Stimulated activated CD8-positive, alpha-beta memory T cell treated with anti-CD3 and anti-CD28 coated beads, Interleukin-7, amount 100 ng/mL, for 24 hours (primary cell): ENCODE results near the gene VARS2.
A peak's percentile ranks its signal among the peaks of the same experiment; 100 is the strongest.
"Not testable (repeated sequence)": the region's sequence is repeated elsewhere in the genome, so short reads cannot be mapped to it uniquely, and the experiment has no call there.

Experiments used
- DNase-seq: peaks from one replicate; pipeline ENCODE4 v3.0.0-alpha.2; 2020; ENCODE audit warnings: low read depth

The VARS2 gene

GRCh38 chr6:30914076-30914853, at the start of gene VARS2:
Gene VARS2 (plus strand): TSS chr6:30914238. CDS start chr6:30914837, 599 bp downstream.
- peak; percentile 66 for DNase-seq

DNA sequence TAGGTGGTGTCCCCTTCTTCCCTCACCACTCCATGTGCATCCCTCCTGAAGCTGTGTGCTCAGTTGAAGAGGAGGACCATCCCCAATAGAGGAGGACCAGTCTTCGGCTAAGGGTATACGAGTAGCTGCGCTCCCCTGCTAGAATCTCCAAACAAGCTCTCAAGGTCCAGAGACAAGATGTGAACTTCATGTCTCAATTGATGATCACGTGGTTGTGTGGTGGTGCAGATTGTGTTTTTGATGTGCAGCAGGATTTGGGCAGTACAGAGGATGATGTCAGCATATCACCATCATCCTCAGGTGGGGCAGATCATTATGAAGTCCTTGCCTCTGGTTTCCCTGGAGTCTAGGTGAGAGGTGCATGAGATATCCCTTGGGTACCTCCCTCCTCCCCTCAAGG, 49.7 kb upstream of the VARS2 start:
- no peak for DNase-seq

- not testable (repeated sequence) for DNase-seq
Observed at GRCh38 chr6:30869241-30869749, 44.7 kb upstream of the VARS2 start.

- DNase-seq: no peak
Observed at GRCh38 chr6:30870546-30870945, 43.5 kb upstream of the VARS2 start.

GRCh38 chr6:30871592-30872183, 42.4 kb upstream of the VARS2 start:
- no peak for DNase-seq

- no peak for DNase-seq
Observed at GRCh38 chr6:30873137-30873640, 40.8 kb upstream of the VARS2 start.

DNA sequence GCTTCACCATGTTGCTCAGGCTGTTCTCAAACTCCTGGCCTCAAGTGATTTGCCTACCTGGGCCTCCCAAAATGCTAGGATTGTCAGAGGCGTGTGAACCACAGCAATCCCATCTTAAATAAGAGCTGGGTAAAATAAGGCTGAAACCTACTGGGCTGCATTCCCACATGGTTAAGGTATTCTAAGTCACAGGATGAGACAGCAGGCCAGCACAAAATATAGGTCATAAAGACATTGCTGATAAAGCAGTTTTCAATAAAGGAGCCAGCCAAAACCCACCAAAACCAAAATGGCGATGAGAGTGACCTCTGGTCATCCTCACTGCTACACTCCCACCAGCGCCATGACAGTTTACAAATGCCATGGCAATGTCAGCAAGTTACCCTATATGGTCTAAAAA, 40.2 kb upstream of the VARS2 start:
- not testable (repeated sequence) for DNase-seq

DNA sequence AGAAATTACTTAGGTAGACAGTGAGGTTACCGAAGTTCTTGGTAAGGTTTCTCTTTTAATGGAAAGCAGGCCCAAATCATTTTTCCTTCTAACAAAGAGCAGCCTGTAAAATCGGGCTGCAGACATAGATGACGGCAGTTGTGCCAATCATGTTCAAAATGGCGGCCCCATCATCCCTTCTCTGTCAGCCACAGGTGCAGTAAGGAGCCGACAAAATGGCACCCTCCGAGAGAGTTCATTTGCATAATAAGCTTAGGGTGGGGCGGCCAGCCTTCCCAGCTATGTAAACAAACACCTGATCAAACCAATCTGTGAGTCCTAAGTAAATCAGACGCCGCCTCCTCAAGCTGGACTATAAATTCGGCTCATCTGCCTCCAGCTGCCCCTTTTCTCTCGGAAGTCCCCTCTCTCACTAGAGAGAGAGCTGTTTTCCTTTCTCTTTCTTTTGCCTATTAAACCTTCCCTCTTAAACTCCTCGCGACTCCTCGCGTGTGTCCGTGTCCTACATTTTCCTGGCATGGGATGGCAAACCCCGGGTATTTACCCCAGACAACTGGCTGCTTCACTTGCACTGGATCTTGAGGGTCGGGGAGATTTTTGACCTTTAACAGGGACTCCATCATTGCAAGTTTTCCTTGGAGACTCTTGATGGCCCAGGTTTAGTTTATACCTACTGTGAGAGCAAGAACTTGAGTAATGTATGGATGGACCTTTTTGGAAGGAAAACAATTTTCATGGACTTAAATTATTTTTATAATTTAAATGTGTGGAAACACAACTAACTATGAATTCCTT, 38.6 kb upstream of the VARS2 start:
- no peak for DNase-seq

GRCh38 chr6:30876039-30876730, 37.9 kb upstream of the VARS2 start:
- no peak for DNase-seq

- peak; percentile 45 for DNase-seq
Observed at GRCh38 chr6:30877419-30878262, 36.4 kb upstream of the VARS2 start.

- DNase-seq: no peak
Observed at GRCh38 chr6:30879684-30880427, 34.2 kb upstream of the VARS2 start.

DNA sequence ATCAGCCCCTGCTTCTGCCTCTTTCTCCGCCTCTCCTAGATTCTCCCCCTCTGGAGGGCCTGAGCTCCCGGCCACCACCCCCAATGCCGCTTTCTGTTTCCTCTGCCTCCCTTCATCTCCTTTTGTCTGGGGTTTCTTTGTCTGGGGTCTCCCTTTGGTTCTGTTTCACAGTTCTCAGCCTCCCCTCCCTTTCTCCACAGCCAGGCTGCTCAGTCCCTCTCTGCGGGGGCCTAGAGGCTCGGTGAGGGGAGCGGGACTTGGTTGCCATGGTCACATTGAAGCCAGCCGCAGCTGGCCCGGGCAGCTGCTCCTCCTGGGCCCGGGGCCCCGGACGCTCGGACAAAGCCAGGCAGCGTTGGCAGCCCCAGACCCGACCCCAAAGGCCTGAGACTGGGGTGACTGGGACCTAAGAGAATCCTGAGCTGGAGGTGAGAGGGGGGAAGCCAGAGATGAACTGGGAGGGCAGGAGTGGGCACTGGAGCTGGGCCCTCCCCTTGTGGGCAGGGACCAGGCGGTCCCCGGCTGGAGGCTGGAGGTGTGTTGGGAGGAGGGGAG, 33.3 kb upstream of the VARS2 start:
- no peak for DNase-seq

DNA sequence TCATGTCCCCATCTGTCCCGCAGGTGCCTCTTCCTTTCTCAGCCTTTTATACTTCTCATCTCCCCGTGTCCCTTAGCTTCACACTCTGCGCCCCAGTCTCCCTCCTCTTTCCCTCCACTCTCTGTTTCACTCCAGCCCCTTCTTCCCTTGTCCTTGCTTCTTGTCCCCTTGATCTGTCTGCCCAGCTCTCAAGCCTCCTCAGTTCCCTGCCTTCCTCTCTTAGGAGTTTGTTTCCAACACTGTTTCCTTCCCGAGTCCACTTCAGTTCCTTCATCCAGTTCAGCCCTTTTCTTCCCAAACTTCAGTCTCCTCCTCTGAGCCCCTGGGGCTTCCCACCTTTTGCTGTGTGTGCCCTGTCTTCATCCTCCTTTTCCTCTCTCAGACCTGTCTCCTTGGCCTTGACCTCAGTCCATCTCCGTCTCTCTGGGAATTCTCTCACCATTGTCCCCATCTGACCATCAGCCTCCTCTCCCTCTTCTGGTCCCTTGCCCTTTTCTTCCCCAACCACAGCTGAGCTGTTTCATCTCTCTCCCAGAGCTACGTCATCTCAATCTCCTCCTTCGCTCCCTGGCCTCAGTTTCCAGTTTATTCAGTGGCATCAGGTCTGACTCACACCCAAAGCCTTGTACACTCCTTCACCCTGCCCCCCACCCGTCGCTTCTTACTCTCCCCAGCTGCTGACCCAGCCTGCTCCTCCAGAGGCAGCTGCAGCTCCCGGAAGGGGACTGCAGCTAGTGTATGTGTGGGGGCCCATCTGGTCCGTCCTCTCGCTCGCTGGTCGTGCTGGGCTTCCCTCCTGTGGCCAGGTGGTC, 32.4 kb upstream of the VARS2 start:
- no peak for DNase-seq

- DNase-seq: no peak
Observed at GRCh38 chr6:30882204-30882758, 31.8 kb upstream of the VARS2 start.

DNA sequence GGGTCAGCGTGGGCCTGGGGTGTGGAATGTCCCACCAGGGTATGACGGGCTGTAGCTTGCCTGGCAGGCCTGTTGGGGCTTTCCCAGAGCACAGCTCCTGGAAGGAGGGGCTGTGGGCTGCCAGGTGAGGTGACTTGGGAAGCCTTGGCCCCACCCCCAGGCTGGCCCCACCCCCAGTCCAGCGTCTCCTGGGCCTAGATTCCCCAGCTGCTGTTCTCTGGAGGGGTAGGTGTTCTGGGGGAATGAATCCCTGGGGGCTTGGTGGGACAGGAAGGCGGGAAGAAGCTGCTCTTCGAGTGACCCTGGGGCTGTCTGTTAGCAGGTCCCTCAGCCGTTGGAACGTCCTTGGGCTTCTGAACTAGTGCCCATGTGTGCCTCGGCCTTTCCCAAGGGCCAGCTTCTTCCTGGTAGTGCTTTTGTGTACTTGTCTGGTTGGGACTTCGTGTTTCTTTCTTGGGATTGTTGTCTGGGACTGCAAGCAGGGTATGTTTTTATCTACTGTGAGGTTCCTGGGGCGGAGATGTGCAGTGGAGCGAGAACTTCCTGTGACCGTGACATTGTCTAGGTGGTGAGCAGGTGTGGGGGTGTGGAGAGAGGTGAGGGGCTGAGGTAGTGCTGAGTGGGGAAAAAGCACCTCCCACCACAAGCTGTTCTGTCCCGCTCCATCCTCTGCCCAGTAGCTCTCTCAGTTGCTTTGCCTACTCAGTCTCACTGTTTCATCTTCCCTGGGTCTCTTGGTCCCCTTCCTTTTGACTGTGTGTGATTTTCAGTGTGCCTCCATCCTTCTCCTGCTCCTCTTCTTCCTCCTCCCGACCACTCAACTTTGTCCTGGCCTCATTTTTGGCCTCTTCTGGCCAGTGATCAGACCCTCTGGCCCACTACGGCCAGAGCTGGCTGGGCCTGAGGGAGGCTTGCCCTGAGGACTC, 31.0 kb upstream of the VARS2 start:
- DNase-seq: no peak

GRCh38 chr6:30883685-30884520, 30.1 kb upstream of the VARS2 start, which contains the start of gene DDR1:
Gene DDR1 (plus strand): TSS chr6:30884519. CDS start chr6:30888730, 4,211 bp downstream.
- no peak for DNase-seq
